AG10803 (cell line): Measurements from ENCODE around the gene FHIT.

ENCODE experiments used
- DNase-seq: peaks from one replicate; pipeline ENCODE4 v3.0.0; 2010; ENCODE audit warnings: low read depth
- H3K4me3 ChIP-seq: 2 replicates; pipeline ENCODE4 v1.5.1; 2011; ENCODE audit warnings: mild to moderate bottlenecking, low read length, control low read depth
- TF ChIP-seq, protein P1 (sequence below): conservative IDR thresholded peaks from 2 replicates; pipeline ENCODE4 v1.5.1; 2011; ENCODE audit warnings: mild to moderate bottlenecking, low read length, control low read depth, inconsistent platforms

FHIT gene

GRCh38 chr3:60759439-60759838 is 491.8 kb downstream of the FHIT start:
- no peak for DNase-seq
- TF ChIP-seq, protein P1, sequence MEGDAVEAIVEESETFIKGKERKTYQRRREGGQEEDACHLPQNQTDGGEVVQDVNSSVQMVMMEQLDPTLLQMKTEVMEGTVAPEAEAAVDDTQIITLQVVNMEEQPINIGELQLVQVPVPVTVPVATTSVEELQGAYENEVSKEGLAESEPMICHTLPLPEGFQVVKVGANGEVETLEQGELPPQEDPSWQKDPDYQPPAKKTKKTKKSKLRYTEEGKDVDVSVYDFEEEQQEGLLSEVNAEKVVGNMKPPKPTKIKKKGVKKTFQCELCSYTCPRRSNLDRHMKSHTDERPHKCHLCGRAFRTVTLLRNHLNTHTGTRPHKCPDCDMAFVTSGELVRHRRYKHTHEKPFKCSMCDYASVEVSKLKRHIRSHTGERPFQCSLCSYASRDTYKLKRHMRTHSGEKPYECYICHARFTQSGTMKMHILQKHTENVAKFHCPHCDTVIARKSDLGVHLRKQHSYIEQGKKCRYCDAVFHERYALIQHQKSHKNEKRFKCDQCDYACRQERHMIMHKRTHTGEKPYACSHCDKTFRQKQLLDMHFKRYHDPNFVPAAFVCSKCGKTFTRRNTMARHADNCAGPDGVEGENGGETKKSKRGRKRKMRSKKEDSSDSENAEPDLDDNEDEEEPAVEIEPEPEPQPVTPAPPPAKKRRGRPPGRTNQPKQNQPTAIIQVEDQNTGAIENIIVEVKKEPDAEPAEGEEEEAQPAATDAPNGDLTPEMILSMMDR: no peak
- H3K4me3 ChIP-seq: no peak overlapping the region

- TF ChIP-seq, protein P1: no peak
- DNase-seq: no peak
- H3K4me3 ChIP-seq: no peak overlapping the region
Observed at GRCh38 chr3:60758831-60759230, 492.4 kb downstream of the FHIT start.

DNA sequence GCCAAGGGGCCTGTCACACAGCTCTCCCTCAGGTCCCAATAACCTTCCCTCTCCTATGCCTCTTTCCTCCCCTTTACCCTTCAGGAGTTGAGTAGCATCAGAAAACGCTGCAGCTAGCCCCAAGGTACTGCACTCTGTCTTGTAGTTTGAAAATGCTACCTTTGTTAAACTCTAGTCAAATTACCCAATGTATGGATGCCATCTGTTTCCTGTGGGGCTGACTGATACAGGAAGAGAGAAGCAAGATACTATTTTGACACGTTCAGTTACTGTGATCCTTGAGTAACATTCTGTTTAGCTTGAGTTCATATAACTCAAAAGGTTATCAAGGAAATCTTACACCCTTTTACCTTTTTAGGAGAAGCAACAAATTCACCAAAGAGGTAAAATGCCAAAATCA is 493.1 kb downstream of the FHIT start:
- no peak for DNase-seq
- no peak overlapping the region for H3K4me3 ChIP-seq
- TF ChIP-seq, protein P1: no peak

DNA sequence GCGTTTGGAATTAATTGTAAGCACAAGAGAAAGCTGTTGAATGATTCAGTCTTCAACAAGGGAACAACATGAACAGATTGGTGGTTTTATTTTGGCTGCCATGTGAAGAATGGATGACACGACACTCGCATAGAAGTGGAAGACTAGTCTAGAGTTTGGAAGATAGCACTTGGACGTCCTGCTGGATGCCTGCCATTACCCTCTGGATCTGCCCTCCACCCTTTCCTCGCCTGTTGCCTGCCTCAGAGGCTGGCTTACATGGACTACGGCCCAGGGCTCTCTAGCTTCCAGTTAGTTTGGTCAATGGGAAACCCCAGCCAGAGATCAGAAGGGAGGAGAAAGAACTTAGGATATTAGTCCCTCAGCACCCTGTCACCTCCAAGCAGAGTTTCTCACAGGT is 493.5 kb downstream of the FHIT start:
- H3K4me3 ChIP-seq: no peak overlapping the region
- DNase-seq: no peak
- TF ChIP-seq, protein P1: no peak

- no peak overlapping the region for H3K4me3 ChIP-seq
- DNase-seq: peak; percentile 82
- TF ChIP-seq, protein P1: no peak
Observed at GRCh38 chr3:60756241-60757030, 494.8 kb downstream of the FHIT start.

DNA sequence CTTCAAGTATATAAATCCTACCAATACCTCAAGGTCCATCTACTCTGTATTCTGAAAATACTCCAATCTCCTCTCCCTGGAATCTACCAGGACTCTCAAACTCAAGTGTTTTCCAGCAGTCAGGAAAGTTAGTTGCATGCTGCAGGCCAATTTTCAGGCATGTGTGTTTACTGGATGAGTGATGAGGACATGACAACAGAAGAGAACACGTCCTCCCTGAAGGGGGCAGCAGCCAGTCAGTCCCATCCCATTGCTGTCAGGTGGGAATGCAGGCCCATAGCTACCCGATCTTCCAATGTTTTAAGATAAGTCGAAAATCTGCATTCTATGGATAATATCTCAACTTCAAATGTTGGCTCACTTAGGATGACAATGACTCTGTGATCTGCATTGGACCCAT is 496.2 kb downstream of the FHIT start:
- no peak for DNase-seq
- TF ChIP-seq, protein P1: peak; percentile 18; the same call in 1 of the 2 replicates
- no peak overlapping the region for H3K4me3 ChIP-seq

DNA sequence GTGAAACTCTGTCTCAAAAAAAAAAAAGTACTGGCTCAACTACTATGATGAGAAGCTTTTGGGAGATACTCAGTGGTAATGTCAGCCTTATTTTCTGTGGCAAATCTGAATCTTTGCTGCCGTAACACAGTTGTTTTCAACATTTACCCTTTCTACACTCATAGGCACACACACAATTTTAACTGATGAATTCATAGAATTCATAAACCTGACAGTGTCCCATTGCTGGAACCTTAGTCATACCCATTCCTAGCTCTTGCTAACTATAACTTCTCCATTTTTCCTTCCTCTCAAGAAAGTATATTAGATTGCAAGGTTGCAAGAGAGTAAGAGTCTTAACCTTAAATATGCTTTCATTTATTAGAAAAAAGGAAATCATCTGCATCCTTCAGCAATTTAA is 496.6 kb downstream of the FHIT start:
- TF ChIP-seq, protein P1: no peak
- H3K4me3 ChIP-seq: no peak overlapping the region
- DNase-seq: peak; percentile 80
